ENCODE data around the gene MOAP1.
"Not testable (repeated sequence)": the region's sequence is repeated elsewhere in the genome, so short reads cannot be mapped to it uniquely, and the experiment has no call there.

DNA sequence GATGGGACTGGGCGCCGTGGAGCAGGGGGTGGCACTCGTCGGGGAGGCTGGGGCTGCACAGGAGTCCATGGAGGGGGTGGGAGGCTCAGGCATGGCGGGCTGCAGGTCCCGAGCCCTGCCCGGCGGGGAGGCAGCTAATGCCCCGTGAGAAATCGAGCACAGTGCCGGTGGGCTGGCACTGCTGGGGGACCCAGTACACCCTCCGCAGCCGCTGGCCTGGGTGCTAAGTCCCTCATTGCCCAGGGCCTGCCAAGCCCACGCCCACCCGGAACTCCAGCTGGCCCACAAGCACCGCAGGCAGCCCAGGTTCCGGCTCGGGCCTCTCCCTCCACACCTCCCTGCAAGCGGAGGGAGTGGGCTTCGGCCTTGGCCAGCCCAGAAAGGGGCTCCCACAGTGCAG lies 14.6 kb downstream of the MOAP1 start:
- TF ChIP-seq, protein P1, sequence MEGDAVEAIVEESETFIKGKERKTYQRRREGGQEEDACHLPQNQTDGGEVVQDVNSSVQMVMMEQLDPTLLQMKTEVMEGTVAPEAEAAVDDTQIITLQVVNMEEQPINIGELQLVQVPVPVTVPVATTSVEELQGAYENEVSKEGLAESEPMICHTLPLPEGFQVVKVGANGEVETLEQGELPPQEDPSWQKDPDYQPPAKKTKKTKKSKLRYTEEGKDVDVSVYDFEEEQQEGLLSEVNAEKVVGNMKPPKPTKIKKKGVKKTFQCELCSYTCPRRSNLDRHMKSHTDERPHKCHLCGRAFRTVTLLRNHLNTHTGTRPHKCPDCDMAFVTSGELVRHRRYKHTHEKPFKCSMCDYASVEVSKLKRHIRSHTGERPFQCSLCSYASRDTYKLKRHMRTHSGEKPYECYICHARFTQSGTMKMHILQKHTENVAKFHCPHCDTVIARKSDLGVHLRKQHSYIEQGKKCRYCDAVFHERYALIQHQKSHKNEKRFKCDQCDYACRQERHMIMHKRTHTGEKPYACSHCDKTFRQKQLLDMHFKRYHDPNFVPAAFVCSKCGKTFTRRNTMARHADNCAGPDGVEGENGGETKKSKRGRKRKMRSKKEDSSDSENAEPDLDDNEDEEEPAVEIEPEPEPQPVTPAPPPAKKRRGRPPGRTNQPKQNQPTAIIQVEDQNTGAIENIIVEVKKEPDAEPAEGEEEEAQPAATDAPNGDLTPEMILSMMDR (IDR thresholded peaks at IDR 0.05): not testable (repeated sequence)
- TF ChIP-seq RELA (CRISPR knock-in tag; IDR thresholded peaks at IDR 0.05; ENCODE audit: borderline replicate concordance); IRF2 (CRISPR knock-in tag; IDR thresholded peaks at IDR 0.05; ENCODE audit: borderline replicate concordance, low read depth); MXD4 (CRISPR knock-in tag; IDR thresholded peaks at IDR 0.05; ENCODE audit: borderline replicate concordance); ZNF232 (CRISPR knock-in tag; IDR thresholded peaks at IDR 0.05); GABPB1 (CRISPR knock-in tag; IDR thresholded peaks at IDR 0.05); NR1H2 (CRISPR knock-in tag; IDR thresholded peaks at IDR 0.05); ZNF121 (CRISPR knock-in tag; IDR thresholded peaks at IDR 0.05); TCF7 (CRISPR knock-in tag; IDR thresholded peaks at IDR 0.05; ENCODE audit: low read depth); NFE2L1 (CRISPR knock-in tag; IDR thresholded peaks at IDR 0.05): not testable (repeated sequence)
- TF ChIP-seq, protein P2, sequence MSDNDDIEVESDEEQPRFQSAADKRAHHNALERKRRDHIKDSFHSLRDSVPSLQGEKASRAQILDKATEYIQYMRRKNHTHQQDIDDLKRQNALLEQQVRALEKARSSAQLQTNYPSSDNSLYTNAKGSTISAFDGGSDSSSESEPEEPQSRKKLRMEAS (CRISPR knock-in tag; IDR thresholded peaks at IDR 0.05): not testable (repeated sequence)
- TF ChIP-seq, protein P3, sequence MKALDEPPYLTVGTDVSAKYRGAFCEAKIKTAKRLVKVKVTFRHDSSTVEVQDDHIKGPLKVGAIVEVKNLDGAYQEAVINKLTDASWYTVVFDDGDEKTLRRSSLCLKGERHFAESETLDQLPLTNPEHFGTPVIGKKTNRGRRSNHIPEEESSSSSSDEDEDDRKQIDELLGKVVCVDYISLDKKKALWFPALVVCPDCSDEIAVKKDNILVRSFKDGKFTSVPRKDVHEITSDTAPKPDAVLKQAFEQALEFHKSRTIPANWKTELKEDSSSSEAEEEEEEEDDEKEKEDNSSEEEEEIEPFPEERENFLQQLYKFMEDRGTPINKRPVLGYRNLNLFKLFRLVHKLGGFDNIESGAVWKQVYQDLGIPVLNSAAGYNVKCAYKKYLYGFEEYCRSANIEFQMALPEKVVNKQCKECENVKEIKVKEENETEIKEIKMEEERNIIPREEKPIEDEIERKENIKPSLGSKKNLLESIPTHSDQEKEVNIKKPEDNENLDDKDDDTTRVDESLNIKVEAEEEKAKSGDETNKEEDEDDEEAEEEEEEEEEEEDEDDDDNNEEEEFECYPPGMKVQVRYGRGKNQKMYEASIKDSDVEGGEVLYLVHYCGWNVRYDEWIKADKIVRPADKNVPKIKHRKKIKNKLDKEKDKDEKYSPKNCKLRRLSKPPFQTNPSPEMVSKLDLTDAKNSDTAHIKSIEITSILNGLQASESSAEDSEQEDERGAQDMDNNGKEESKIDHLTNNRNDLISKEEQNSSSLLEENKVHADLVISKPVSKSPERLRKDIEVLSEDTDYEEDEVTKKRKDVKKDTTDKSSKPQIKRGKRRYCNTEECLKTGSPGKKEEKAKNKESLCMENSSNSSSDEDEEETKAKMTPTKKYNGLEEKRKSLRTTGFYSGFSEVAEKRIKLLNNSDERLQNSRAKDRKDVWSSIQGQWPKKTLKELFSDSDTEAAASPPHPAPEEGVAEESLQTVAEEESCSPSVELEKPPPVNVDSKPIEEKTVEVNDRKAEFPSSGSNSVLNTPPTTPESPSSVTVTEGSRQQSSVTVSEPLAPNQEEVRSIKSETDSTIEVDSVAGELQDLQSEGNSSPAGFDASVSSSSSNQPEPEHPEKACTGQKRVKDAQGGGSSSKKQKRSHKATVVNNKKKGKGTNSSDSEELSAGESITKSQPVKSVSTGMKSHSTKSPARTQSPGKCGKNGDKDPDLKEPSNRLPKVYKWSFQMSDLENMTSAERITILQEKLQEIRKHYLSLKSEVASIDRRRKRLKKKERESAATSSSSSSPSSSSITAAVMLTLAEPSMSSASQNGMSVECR (CRISPR knock-in tag; IDR thresholded peaks at IDR 0.05; ENCODE audit: borderline replicate concordance): not testable (repeated sequence)
- TF ChIP-seq, protein P4, sequence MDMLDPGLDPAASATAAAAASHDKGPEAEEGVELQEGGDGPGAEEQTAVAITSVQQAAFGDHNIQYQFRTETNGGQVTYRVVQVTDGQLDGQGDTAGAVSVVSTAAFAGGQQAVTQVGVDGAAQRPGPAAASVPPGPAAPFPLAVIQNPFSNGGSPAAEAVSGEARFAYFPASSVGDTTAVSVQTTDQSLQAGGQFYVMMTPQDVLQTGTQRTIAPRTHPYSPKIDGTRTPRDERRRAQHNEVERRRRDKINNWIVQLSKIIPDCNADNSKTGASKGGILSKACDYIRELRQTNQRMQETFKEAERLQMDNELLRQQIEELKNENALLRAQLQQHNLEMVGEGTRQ (CRISPR knock-in tag; IDR thresholded peaks at IDR 0.05): not testable (repeated sequence)
- TF ChIP-seq, protein P5, sequence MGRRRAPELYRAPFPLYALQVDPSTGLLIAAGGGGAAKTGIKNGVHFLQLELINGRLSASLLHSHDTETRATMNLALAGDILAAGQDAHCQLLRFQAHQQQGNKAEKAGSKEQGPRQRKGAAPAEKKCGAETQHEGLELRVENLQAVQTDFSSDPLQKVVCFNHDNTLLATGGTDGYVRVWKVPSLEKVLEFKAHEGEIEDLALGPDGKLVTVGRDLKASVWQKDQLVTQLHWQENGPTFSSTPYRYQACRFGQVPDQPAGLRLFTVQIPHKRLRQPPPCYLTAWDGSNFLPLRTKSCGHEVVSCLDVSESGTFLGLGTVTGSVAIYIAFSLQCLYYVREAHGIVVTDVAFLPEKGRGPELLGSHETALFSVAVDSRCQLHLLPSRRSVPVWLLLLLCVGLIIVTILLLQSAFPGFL (CRISPR knock-in tag; IDR thresholded peaks at IDR 0.05; ENCODE audit: borderline replicate concordance): not testable (repeated sequence)
